ENCODE data around the gene TFF3. TPM values are rescaled to one million over a fixed set of nuclear protein-coding genes. Genes with fewer than 3 reads are reported as not detected.
"Not testable (repeated sequence)": the region's sequence is repeated elsewhere in the genome, so short reads cannot be mapped to it uniquely, and the experiment has no call there.

TFF3 gene
- total RNA-seq, 2 donors from 2014 or later: 5.5 TPM; not detected in 1

- no peaks in the 10 kb centered on the region for H3K9me3 Mint-ChIP-seq
- Histone ChIP-seq H3K9me3 (ENCODE audit: control insufficient read depth, low read length) (no peaks in the 10 kb centered on the region), H3K9ac (ENCODE audit: extremely low read depth, low read length, poor library complexity, severe bottlenecking) (no peak overlapping the region), H3K4me1 (ENCODE audit: control insufficient read depth, insufficient read depth, low read length) (peaks cover 11% of the 10 kb centered on the region), H3K27ac (ENCODE audit: low read depth, low read length) (no peak overlapping the region), H3K27me3 (ENCODE audit: control insufficient read depth, insufficient read depth, low read length, poor library complexity, severe bottlenecking) (no peaks in the 10 kb centered on the region), H3K4me3 (ENCODE audit: low read length) (no peak overlapping the region), H3K36me3 (ENCODE audit: control insufficient read depth, insufficient read depth, low read length) (no peaks in the 10 kb centered on the region)
- H3K4me3 Mint-ChIP-seq: no peak overlapping the region
- no peaks in the 10 kb centered on the region for H3K36me3 Mint-ChIP-seq (ENCODE audit: low read depth)
- peaks cover 23% of the 10 kb centered on the region for H3K4me1 Mint-ChIP-seq
- 89 to 92% methylated on average over 14 to 15 of the region's 15 CpGs for WGBS, 2 experiments (ENCODE audit: insufficient coverage in 1 of 2, insufficient read length in 1 of 2)
- no peak for DNase-seq
- no peaks in the 10 kb centered on the region for H3K27me3 Mint-ChIP-seq (ENCODE audit: insufficient read depth)
- H3K27ac Mint-ChIP-seq: no peak overlapping the region
- TF ChIP-seq CTCF (conservative IDR thresholded peaks at IDR 0.05): no peak
These were observed 19.4 kb downstream of the TFF3 start for GRCh38 chr21:42295845-42296244.

GRCh38 chr21:42294273-42294880, 20.8 kb downstream of the TFF3 start:
- 95% methylated on average over 16 to 22 of the region's 22 CpGs for WGBS, 2 experiments (ENCODE audit: insufficient coverage in 1 of 2, insufficient read length in 1 of 2)

GRCh38 chr21:42293649-42294272, 21.4 kb downstream of the TFF3 start:
- peaks cover 8% of the 10 kb centered on the region for H3K36me3 Mint-ChIP-seq (ENCODE audit: low read depth)
- DNase-seq: no peak
- Histone ChIP-seq H3K27ac (ENCODE audit: low read depth, low read length) (no peak overlapping the region), H3K36me3 (ENCODE audit: control insufficient read depth, insufficient read depth, low read length) (no peaks in the 10 kb centered on the region), H3K4me1 (ENCODE audit: control insufficient read depth, insufficient read depth, low read length) (peaks cover 11% of the 10 kb centered on the region), H3K4me3 (ENCODE audit: low read length) (no peak overlapping the region), H3K27me3 (ENCODE audit: control insufficient read depth, insufficient read depth, low read length, poor library complexity, severe bottlenecking) (no peaks in the 10 kb centered on the region), H3K9me3 (ENCODE audit: control insufficient read depth, low read length) (peaks cover 6% of the 10 kb centered on the region), H3K9ac (ENCODE audit: extremely low read depth, low read length, poor library complexity, severe bottlenecking) (no peak overlapping the region)
- no peak for TF ChIP-seq CTCF (conservative IDR thresholded peaks at IDR 0.05)
- H3K27me3 Mint-ChIP-seq (ENCODE audit: insufficient read depth): no peaks in the 10 kb centered on the region
- no peak overlapping the region for H3K27ac Mint-ChIP-seq
- WGBS, 2 experiments (ENCODE audit: insufficient coverage in 1 of 2, insufficient read length in 1 of 2): 92 to 100% methylated on average over 8 to 17 of the region's 17 CpGs
- no peak overlapping the region for H3K4me3 Mint-ChIP-seq
- peaks cover 1% of the 10 kb centered on the region for H3K9me3 Mint-ChIP-seq
- peaks cover 18% of the 10 kb centered on the region for H3K4me1 Mint-ChIP-seq

More at GRCh38 chr21:42294273-42294880, 20.8 kb downstream of the TFF3 start:
- Mint-ChIP-seq H3K4me1 (peaks cover 23% of the 10 kb centered on the region), H3K9me3 (no peaks in the 10 kb centered on the region), H3K27ac (no peak overlapping the region), H3K27me3 (ENCODE audit: insufficient read depth) (no peaks in the 10 kb centered on the region), H3K36me3 (ENCODE audit: low read depth) (peaks cover 2% of the 10 kb centered on the region), H3K4me3 (no peak overlapping the region)
- Histone ChIP-seq H3K9me3 (ENCODE audit: control insufficient read depth, low read length) (no peaks in the 10 kb centered on the region), H3K4me1 (ENCODE audit: control insufficient read depth, insufficient read depth, low read length) (peaks cover 11% of the 10 kb centered on the region), H3K27me3 (ENCODE audit: control insufficient read depth, insufficient read depth, low read length, poor library complexity, severe bottlenecking) (no peaks in the 10 kb centered on the region), H3K36me3 (ENCODE audit: control insufficient read depth, insufficient read depth, low read length) (no peaks in the 10 kb centered on the region), H3K27ac (ENCODE audit: low read depth, low read length) (no peak overlapping the region), H3K4me3 (ENCODE audit: low read length) (no peak overlapping the region), H3K9ac (ENCODE audit: extremely low read depth, low read length, poor library complexity, severe bottlenecking) (no peak overlapping the region)
- no peak for TF ChIP-seq CTCF (conservative IDR thresholded peaks at IDR 0.05)
- DNase-seq: no peak

- not testable (repeated sequence) for H3K27me3 Mint-ChIP-seq (ENCODE audit: insufficient read depth); H3K4me1 ChIP-seq (ENCODE audit: control insufficient read depth, insufficient read depth, low read length); H3K9me3 Mint-ChIP-seq; H3K27ac ChIP-seq (ENCODE audit: low read depth, low read length); H3K27ac Mint-ChIP-seq; H3K36me3 ChIP-seq (ENCODE audit: control insufficient read depth, insufficient read depth, low read length); H3K9ac ChIP-seq (ENCODE audit: extremely low read depth, low read length, poor library complexity, severe bottlenecking); H3K4me3 Mint-ChIP-seq; H3K4me1 Mint-ChIP-seq; H3K27me3 ChIP-seq (ENCODE audit: control insufficient read depth, insufficient read depth, low read length, poor library complexity, severe bottlenecking); H3K4me3 ChIP-seq (ENCODE audit: low read length); DNase-seq; H3K9me3 ChIP-seq (ENCODE audit: control insufficient read depth, low read length)
- H3K36me3 Mint-ChIP-seq (ENCODE audit: low read depth): peaks cover 13% of the 10 kb centered on the region
- WGBS, 2 experiments (ENCODE audit: insufficient coverage in 1 of 2, insufficient read length in 1 of 2): 86 to 96% methylated on average over 1 to 3 of the region's 4 CpGs
These were observed 22.6 kb downstream of the TFF3 start for GRCh38 chr21:42292563-42293142.
